Measurements from ENCODE around the gene KCNMB4.

The KCNMB4 gene

GRCh38 chr12:70444903-70445302 lies 78.8 kb downstream of the KCNMB4 start:
- DNase-seq (ENCODE audit: low read depth): no peak

- DNase-seq (ENCODE audit: low read depth): no peak
These were observed 82.3 kb downstream of the KCNMB4 start for GRCh38 chr12:70448371-70448770.

GRCh38 chr12:70449074-70449752 lies 83.1 kb downstream of the KCNMB4 start:
- DNase-seq (ENCODE audit: low read depth): no peak

- no peak for DNase-seq (ENCODE audit: low read depth)
These were observed 83.8 kb downstream of the KCNMB4 start for GRCh38 chr12:70449753-70450341.

GRCh38 chr12:70451528-70451927 lies 85.4 kb downstream of the KCNMB4 start:
- no peak for DNase-seq (ENCODE audit: low read depth)

- DNase-seq (ENCODE audit: low read depth): no peak
These were observed 90.9 kb downstream of the KCNMB4 start for GRCh38 chr12:70456953-70457352.

GRCh38 chr12:70459786-70460185 lies 93.7 kb downstream of the KCNMB4 start:
- no peak for DNase-seq (ENCODE audit: low read depth)

- DNase-seq (ENCODE audit: low read depth): no peak
These were observed 97.9 kb downstream of the KCNMB4 start for GRCh38 chr12:70463997-70464396.

GRCh38 chr12:70466753-70467152 lies 100.7 kb downstream of the KCNMB4 start:
- DNase-seq (ENCODE audit: low read depth): no peak

- no peak for DNase-seq (ENCODE audit: low read depth)
These were observed 101.4 kb downstream of the KCNMB4 start for GRCh38 chr12:70467476-70467875.

- no peak for DNase-seq (ENCODE audit: low read depth)
These were observed 102.0 kb downstream of the KCNMB4 start for GRCh38 chr12:70467918-70468733.

GRCh38 chr12:70468741-70469140 lies 102.7 kb downstream of the KCNMB4 start:
- no peak for DNase-seq (ENCODE audit: low read depth)

GRCh38 chr12:70469221-70469820 lies 103.2 kb downstream of the KCNMB4 start:
- DNase-seq (ENCODE audit: low read depth): no peak

- no peak for DNase-seq (ENCODE audit: low read depth)
These were observed 116.7 kb downstream of the KCNMB4 start for GRCh38 chr12:70482764-70483163.
